ENCODE measurements around the gene RPRD1B.

- TF ChIP-seq, protein P1, sequence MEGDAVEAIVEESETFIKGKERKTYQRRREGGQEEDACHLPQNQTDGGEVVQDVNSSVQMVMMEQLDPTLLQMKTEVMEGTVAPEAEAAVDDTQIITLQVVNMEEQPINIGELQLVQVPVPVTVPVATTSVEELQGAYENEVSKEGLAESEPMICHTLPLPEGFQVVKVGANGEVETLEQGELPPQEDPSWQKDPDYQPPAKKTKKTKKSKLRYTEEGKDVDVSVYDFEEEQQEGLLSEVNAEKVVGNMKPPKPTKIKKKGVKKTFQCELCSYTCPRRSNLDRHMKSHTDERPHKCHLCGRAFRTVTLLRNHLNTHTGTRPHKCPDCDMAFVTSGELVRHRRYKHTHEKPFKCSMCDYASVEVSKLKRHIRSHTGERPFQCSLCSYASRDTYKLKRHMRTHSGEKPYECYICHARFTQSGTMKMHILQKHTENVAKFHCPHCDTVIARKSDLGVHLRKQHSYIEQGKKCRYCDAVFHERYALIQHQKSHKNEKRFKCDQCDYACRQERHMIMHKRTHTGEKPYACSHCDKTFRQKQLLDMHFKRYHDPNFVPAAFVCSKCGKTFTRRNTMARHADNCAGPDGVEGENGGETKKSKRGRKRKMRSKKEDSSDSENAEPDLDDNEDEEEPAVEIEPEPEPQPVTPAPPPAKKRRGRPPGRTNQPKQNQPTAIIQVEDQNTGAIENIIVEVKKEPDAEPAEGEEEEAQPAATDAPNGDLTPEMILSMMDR (conservative IDR thresholded peaks at IDR 0.05) = no peak
- TF ChIP-seq EZH2 (IDR thresholded peaks at IDR 0.05; ENCODE audit: low read depth) = no peak
Observed at GRCh38 chr20:37997516-37997915, 36.0 kb upstream of the RPRD1B start.

All from PC-9 (cell line).